ENCODE measurements around the gene MVB12B. TPM values are rescaled to one million over a fixed set of nuclear protein-coding genes. Genes with fewer than 3 reads are reported as not detected.

The MVB12B gene
- total and polyA plus RNA-seq, 7 donors, result 1.5 to 25.6 (median 11.6) TPM

DNA sequence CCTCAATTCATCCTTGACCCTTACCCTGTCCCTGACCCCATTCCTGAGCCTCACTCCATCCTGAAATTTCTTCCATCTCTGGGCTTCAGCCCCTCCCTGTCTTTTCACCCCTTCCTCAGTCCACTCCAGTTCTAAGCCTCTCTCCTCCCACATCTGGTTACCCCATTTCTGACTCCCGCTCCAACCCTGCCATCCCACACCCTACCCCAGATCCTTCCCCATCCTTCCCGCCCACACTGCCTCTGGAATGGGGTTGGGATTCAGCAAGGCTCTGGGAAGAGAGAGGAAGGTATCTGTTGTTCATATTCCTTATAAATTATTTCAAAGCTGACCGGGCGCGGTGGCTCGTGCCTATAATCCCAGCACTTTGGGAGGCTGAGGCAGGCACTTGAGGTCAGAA is 29.9 kb upstream of the MVB12B start:
- no peak overlapping the region for H3K27ac ChIP-seq
- no peaks in the 10 kb centered on the region for H3K36me3 ChIP-seq (ENCODE audit: insufficient read depth in 1 of 2, low read depth in 1 of 2)
- 86 to 96% (median 94%) methylated on average over 6 of the region's 6 CpGs for WGBS, 3 donors
- H3K27me3 ChIP-seq (ENCODE audit: insufficient read depth in 3 of 3, low read length in 2 of 3), result peaks cover 0 to 2% (median 0%) of the 10 kb centered on the region in 3 donors
- no peak for DNase-seq
- intact Hi-C loops (cut with DNase I), result no loop called here
- H3K4me3 ChIP-seq, result no peak overlapping the region
- no peak for ATAC-seq
- H3K9me3 ChIP-seq, result no peaks in the 10 kb centered on the region
- no peaks in the 10 kb centered on the region for H3K4me1 ChIP-seq
- no peak for TF ChIP-seq CTCF (IDR thresholded peaks at IDR 0.05)

DNA sequence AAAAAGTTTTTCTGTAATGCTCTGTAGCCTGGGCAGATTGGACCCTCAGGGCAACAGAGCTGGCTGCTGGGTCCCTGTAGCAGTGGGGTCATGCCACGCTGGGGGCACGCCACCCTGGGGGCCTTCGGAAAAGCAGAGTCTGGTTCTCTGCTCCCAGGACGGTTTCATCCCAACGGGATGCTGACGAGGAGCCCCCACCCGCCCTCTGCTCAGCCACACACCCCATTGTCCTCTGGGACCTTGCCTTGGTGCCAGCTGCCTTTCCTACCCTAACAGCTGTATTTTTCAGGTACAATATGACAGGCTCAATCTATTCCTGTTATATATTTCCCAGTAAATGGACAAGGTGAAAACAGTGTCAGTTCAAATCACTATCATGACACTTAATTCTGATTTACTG is 29.0 kb upstream of the MVB12B start:
- ATAC-seq (no peak), DNase-seq (no peak)
- Histone ChIP-seq H3K4me1 (no peaks in the 10 kb centered on the region), H3K9me3 (no peaks in the 10 kb centered on the region), H3K36me3 (ENCODE audit: insufficient read depth in 1 of 2, low read depth in 1 of 2) (no peaks in the 10 kb centered on the region), H3K27me3 (ENCODE audit: insufficient read depth in 3 of 3, low read length in 2 of 3) (peaks cover 0 to 2% (median 0%) of the 10 kb centered on the region in 3 donors), H3K27ac (no peak overlapping the region), H3K4me3 (no peak overlapping the region)
- TF ChIP-seq CTCF (IDR thresholded peaks at IDR 0.05), result no peak
- intact Hi-C loops (cut with DNase I), result no loop called here
- 59 to 69% (median 67%) methylated on average over 7 of the region's 7 CpGs for WGBS, 3 donors

DNA sequence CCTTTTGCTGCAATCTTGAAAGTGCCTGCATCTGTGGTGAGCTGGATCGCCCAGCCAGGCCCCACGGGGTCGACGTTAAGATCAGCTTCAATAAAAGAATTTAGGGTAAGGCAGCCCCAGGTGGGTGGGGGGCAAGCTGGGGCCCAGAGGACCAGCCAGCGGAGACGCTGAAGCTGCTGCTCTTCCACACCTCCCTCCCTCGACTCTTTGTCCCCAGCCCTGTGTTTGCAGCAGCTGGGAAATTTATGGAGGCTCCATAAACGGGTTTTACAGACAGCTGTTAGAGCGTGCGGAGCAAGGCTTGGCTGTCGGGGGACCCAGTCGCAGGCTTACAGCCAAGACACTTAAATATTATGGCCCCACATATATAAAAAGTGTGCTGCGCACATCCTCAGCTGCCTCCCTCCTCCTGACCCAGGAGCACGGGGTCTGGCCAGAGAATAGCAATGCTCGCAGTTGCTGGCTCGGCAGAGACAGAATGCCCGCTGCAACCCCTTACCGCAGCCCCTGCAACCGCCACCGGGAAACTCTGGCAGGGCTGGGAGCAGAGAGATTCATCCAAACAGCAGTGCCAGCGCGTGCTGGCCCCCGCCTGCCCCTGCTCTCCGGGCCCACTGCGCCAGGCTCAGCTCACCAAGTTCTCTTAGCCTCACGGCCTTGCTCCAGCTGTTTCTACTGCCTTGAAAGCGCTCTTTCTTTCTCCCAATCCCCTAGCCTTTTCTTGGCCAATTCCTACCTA is 28.4 kb upstream of the MVB12B start:
- ATAC-seq, result no peak
- 29 to 43% (median 36%) methylated on average over 27 of the region's 27 CpGs for WGBS, 3 donors
- no peak overlapping the region for H3K4me3 ChIP-seq
- no peak for TF ChIP-seq CTCF (IDR thresholded peaks at IDR 0.05)
- intact Hi-C loops (cut with DNase I), result no loop called here
- H3K4me1 ChIP-seq, result no peaks in the 10 kb centered on the region
- H3K27ac ChIP-seq, result no peak overlapping the region
- H3K27me3 ChIP-seq (ENCODE audit: insufficient read depth in 3 of 3, low read length in 2 of 3), result peaks cover 0 to 2% (median 0%) of the 10 kb centered on the region in 3 donors
- H3K36me3 ChIP-seq (ENCODE audit: insufficient read depth in 1 of 2, low read depth in 1 of 2), result no peaks in the 10 kb centered on the region
- no peaks in the 10 kb centered on the region for H3K9me3 ChIP-seq
- no peak for DNase-seq

DNA sequence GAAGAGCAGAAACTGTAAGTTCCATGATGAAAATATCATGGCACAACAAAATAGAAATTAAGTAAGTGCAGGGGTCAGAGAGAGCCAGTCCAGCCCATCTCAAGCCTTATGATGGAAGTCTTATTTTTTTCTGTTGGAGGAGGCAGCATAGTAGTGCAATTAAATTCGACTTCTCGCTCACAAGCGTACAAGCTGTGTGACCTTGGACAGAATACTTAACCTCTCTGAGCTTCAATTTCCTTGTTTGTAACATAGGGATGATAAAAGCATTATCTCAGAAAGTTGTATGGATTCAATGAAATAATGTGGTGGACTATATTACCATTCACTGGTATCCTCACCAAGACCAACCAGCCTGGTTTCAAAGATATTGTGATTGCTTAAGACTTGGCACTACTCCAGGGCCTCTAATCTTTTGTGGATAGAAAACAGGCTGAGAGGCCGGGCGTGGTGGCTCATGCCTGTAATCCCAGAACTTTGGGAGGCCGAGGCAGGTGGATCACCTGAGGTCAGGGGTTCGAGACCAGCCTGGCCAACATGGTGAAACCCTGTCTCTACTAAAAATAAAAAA is 26.8 kb upstream of the MVB12B start:
- Histone ChIP-seq H3K27me3 (ENCODE audit: insufficient read depth in 3 of 3, low read length in 2 of 3) (peaks cover 0 to 2% (median 0%) of the 10 kb centered on the region in 3 donors), H3K4me1 (no peaks in the 10 kb centered on the region), H3K9me3 (no peaks in the 10 kb centered on the region), H3K4me3 (no peak overlapping the region), H3K36me3 (ENCODE audit: insufficient read depth in 1 of 2, low read depth in 1 of 2) (no peaks in the 10 kb centered on the region), H3K27ac (no peak overlapping the region)
- no peak for TF ChIP-seq CTCF (IDR thresholded peaks at IDR 0.05)
- WGBS, 3 donors, result 73 to 85% (median 78%) methylated on average over 7 of the region's 7 CpGs
- DNase-seq (no peak), ATAC-seq (no peak)
- intact Hi-C loops (cut with DNase I), result no loop called here

Measured in psoas muscle (tissue), 8 donors.